Panc1 (cell line): Measurements from ENCODE around the gene KNG1. TPM values are rescaled to one million over a fixed set of nuclear protein-coding genes. Genes with fewer than 3 reads are reported as not detected.
"Not testable (repeated sequence)": the region's sequence is repeated elsewhere in the genome, so short reads cannot be mapped to it uniquely, and the experiment has no call there.

Experiments
- ATAC-seq: fragments of 200-7000 bp; cut with Tn5 transposase; 2 replicates; pipeline ENCODE4 v1.9.1; 2020; ENCODE audit warnings: mild to moderate bottlenecking, moderate library complexity
- BruUV-seq: library from RNA; stranded (reverse); fragments of 400-500 nt; replicated peaks from 2 replicates; lab custom pipeline; 2021; lab: Mats Ljungman, UMichigan
- CTCF ChIA-PET: fragments of 300-600 bp; sonication (Branson Sonifier 250); formaldehyde crosslinking; loops from one replicate; lab custom pipeline; 2022; ENCODE audit warnings: antibody characterized with exemption; lab: Charles Lee
- POLR2A ChIA-PET: fragments of 300-600 bp; sonication (Branson Sonifier 250); formaldehyde crosslinking; loops from one replicate; lab custom pipeline; 2022; ENCODE audit warnings: antibody characterized with exemption; lab: Charles Lee
- DNase-seq: peaks from one replicate; pipeline ENCODE4 v3.0.0-alpha.2; 2010; ENCODE audit warnings: low read depth, low spot score
- H3K27ac ChIP-seq: 2 replicates; pipeline ENCODE4 v1.5.1; 2011; ENCODE audit warnings: mild to moderate bottlenecking, low read length, inconsistent platforms
- H3K27me3 ChIP-seq: fragments of 200-500 bp; sonication (Bioruptor generic); 2 replicates; pipeline ENCODE4 v1.6.0; 2014; ENCODE audit warnings: low read length, inconsistent platforms; ENCODE audit not compliant: control insufficient read depth, insufficient read depth
- H3K36me3 ChIP-seq: fragments of 200-500 bp; sonication (Bioruptor generic); 2 replicates; pipeline ENCODE4 v1.5.1; 2014; ENCODE audit warnings: inconsistent platforms, mild to moderate bottlenecking, low read length, moderate library complexity; ENCODE audit not compliant: control insufficient read depth, insufficient read depth
- H3K4me1 ChIP-seq: 2 replicates; pipeline ENCODE4 v1.5.1; 2011; ENCODE audit warnings: inconsistent platforms, mild to moderate bottlenecking, low read length, moderate library complexity; ENCODE audit not compliant: control insufficient read depth, insufficient read depth
- H3K4me3 ChIP-seq, 2 experiments: 2 replicates each; pipeline ENCODE4 v1.5.1; 2011 to 2012; ENCODE audit warnings: low read depth in 2 of 2, low read length in 2 of 2, mild to moderate bottlenecking in 2 of 2, inconsistent platforms in 1 of 2, moderate library complexity in 1 of 2
- H3K9me3 ChIP-seq: fragments of 200-500 bp; sonication (Bioruptor generic); 2 replicates; pipeline ENCODE4 v1.5.1; 2014; ENCODE audit warnings: low read depth, mild to moderate bottlenecking, inconsistent platforms, low read length, moderate library complexity; ENCODE audit not compliant: control insufficient read depth, insufficient read depth
- CTCF ChIP-seq: fragments of 450-650 bp; IDR thresholded peaks from 2 replicates; pipeline ENCODE4 v1.5.1; 2017; ENCODE audit warnings: mild to moderate bottlenecking
- POLR2AphosphoS5 ChIP-seq: IDR thresholded peaks from 2 replicates; pipeline ENCODE4 v1.6.1; 2012; ENCODE audit warnings: mild to moderate bottlenecking, low read depth, low read length, moderate library complexity
- SIN3A ChIP-seq: IDR thresholded peaks from 2 replicates; pipeline ENCODE4 v1.6.1; 2012; ENCODE audit warnings: low read depth, mild to moderate bottlenecking, low read length, moderate library complexity, borderline replicate concordance; ENCODE audit not compliant: insufficient read depth
- TCF7L2 ChIP-seq: IDR thresholded peaks from 2 replicates; pipeline ENCODE4 v1.6.1; 2011; ENCODE audit warnings: mild to moderate bottlenecking, low read depth, low read length, inconsistent platforms
- in situ Hi-C: cut with HindIII; loops from 2 replicates; pipeline ENCODE4 v1.10.0; 2016; ENCODE audit warnings: low sequenced_read_pairs, low pct_unique_long_range_greater_than_20kb
- intact Hi-C: fragments of 100-400 bp; cut with micrococcal nuclease; formaldehyde crosslinking; loops from one replicate; pipeline ENCODE4 v1.10.0; 2022; ENCODE audit not compliant: unreplicated experiment
- total RNA-seq: library from RNA; stranded (reverse); gene quantifications from one replicate; pipeline ENCODE4 v1.2.1, GENCODE V29; 2021; ENCODE audit not compliant: unreplicated experiment
- TF ChIP-seq, protein P1 (sequence below), 2 experiments: IDR thresholded peaks; 2 replicates each; pipeline ENCODE4 v1.6.1; 2011 to 2012; ENCODE audit warnings: low read depth in 2 of 2, control low read depth in 1 of 2, low read length in 1 of 2, mild to moderate bottlenecking in 1 of 2, moderate library complexity in 1 of 2; ENCODE audit not compliant: insufficient read depth in 1 of 2

The KNG1 gene
- total RNA-seq, 1 experiment from 2014 or later: 0.23 TPM

GRCh38 chr3:186682812-186683211 lies 34.3 kb upstream of the KNG1 start:
- Histone ChIP-seq H3K27ac (no peak overlapping the region), H3K4me1 (no peaks in the 10 kb centered on the region), H3K9me3 (no peaks in the 10 kb centered on the region), H3K36me3 (no peaks in the 10 kb centered on the region), H3K4me3 (no peak overlapping the region), H3K27me3 (peaks cover 8% of the 10 kb centered on the region)
- ATAC-seq (no peak), DNase-seq (no peak)
- intact Hi-C loops: no loop called here
- TF ChIP-seq TCF7L2 (no peak), POLR2AphosphoS5 (no peak), CTCF (no peak), SIN3A (no peak)
- TF ChIP-seq, protein P1, sequence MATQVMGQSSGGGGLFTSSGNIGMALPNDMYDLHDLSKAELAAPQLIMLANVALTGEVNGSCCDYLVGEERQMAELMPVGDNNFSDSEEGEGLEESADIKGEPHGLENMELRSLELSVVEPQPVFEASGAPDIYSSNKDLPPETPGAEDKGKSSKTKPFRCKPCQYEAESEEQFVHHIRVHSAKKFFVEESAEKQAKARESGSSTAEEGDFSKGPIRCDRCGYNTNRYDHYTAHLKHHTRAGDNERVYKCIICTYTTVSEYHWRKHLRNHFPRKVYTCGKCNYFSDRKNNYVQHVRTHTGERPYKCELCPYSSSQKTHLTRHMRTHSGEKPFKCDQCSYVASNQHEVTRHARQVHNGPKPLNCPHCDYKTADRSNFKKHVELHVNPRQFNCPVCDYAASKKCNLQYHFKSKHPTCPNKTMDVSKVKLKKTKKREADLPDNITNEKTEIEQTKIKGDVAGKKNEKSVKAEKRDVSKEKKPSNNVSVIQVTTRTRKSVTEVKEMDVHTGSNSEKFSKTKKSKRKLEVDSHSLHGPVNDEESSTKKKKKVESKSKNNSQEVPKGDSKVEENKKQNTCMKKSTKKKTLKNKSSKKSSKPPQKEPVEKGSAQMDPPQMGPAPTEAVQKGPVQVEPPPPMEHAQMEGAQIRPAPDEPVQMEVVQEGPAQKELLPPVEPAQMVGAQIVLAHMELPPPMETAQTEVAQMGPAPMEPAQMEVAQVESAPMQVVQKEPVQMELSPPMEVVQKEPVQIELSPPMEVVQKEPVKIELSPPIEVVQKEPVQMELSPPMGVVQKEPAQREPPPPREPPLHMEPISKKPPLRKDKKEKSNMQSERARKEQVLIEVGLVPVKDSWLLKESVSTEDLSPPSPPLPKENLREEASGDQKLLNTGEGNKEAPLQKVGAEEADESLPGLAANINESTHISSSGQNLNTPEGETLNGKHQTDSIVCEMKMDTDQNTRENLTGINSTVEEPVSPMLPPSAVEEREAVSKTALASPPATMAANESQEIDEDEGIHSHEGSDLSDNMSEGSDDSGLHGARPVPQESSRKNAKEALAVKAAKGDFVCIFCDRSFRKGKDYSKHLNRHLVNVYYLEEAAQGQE (IDR thresholded peaks at IDR 0.05; ENCODE audit: insufficient read depth in 1 of 2, low read depth in 2 of 2, low read length in 1 of 2): no peak
- CTCF ChIA-PET: no interaction called here
- POLR2A ChIA-PET: no interaction called here
- no TSS peak for BruUV-seq
- in situ Hi-C loops: no loop called here

DNA sequence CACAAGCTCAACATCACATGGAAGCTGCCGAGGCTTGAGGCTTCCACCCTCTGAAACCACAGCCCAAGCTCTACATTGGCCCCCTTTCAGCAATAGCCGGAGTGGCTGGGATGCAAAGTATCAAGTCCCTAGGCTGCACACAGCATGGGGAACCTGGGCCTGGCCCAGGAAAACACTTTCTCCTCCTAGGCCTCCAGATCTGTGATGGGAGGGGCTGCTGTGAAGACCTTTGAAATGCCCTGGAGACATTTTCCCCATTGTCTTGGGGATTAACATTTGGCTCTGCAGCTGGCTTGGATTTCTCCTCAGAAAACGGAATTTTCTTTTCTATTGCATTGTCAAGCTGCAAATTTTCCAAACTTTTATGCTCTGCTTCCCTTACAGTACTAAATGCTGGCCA lies 33.2 kb upstream of the KNG1 start:
- H3K4me1 ChIP-seq: no peaks in the 10 kb centered on the region
- intact Hi-C loops (no loop called here), in situ Hi-C loops (no loop called here)
- H3K36me3 ChIP-seq: no peaks in the 10 kb centered on the region
- H3K9me3 ChIP-seq: no peaks in the 10 kb centered on the region
- H3K4me3 ChIP-seq: no peak overlapping the region
- H3K27ac ChIP-seq: no peak overlapping the region
- ChIA-PET POLR2A (interaction anchor here (0.5 kb wide), 1 partner anchor 32 kb away, joined by 8 read pairs; no protein-coding TSS in a partner anchor), CTCF (no interaction called here)
- no peak for DNase-seq
- no peak for ATAC-seq
- peaks cover 5% of the 10 kb centered on the region; the same call in 1 of the 2 replicates for H3K27me3 ChIP-seq
- no peak for TF ChIP-seq SIN3A
- TF ChIP-seq, protein P1 (IDR thresholded peaks at IDR 0.05; ENCODE audit: insufficient read depth in 1 of 2, low read depth in 2 of 2, low read length in 1 of 2): no peak
- TF ChIP-seq POLR2AphosphoS5: no peak
- no peak for TF ChIP-seq TCF7L2
- BruUV-seq: no TSS peak

- H3K9me3 ChIP-seq, DNase-seq, intact Hi-C loops, H3K36me3 ChIP-seq, H3K4me1 ChIP-seq, in situ Hi-C loops, ATAC-seq, H3K27ac ChIP-seq, H3K4me3 ChIP-seq, BruUV-seq, H3K27me3 ChIP-seq, CTCF ChIA-PET: not testable (repeated sequence)
- POLR2A ChIA-PET: interaction anchor here (0.6 kb wide), 1 partner anchor 17 kb away, joined by 4 read pairs; no protein-coding TSS in a partner anchor
These were observed 30.7 kb upstream of the KNG1 start for GRCh38 chr3:186686475-186686874.
